Fibroblast of skin of abdomen (primary cell): ENCODE data around the gene IL21. TPM values are rescaled to one million over a fixed set of nuclear protein-coding genes. Genes with fewer than 3 reads are reported as not detected.
"Not testable (repeated sequence)": the region's sequence is repeated elsewhere in the genome, so short reads cannot be mapped to it uniquely, and the experiment has no call there.

Source experiments
- DNase-seq: peaks from one replicate; pipeline ENCODE4 v3.0.0-alpha.2; 2013
- polyA plus RNA-seq, 2 experiments: library from polyadenylated mRNA; unstranded; fragments of 120-200 nt; gene quantifications; one replicate each; pipeline ENCODE4 v1.2.1, GENCODE V29; 2013; ENCODE audit not compliant: insufficient read length in 2 of 2

IL21 gene
- not detected for polyA plus RNA-seq (2013, experiment 1 of 2; ENCODE audit: insufficient read length)
- polyA plus RNA-seq (2013, experiment 2 of 2; ENCODE audit: insufficient read length): not detected

DNA sequence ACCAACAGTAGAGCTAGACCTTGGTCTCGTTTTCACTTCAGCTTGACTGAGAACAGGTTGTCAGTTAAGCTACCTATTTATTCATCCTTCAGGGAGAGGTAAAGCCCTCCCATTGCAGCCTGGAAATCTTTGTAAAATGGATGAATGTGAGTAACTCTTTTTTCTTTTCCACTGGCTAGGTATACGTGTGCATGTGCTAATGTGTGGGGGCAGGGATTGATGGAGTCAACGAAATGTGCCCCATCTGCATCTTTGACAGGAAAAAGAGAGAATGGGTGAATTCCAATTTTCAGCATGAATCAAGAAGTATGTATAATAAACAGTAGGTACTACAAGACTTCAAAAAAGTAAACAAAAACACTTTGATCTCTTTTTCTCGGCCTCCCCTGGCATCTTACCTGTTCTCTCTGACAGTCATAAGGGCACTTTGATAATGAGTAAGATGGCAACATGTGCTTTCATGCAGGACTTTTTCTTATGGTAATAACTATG, at the start of gene IL21:
Gene IL21, minus strand, starts transcription at position 51 of the 492 bp plus-strand sequence. CDS start 55 bp downstream, outside the sequence.
- DNase-seq: no peak

DNA sequence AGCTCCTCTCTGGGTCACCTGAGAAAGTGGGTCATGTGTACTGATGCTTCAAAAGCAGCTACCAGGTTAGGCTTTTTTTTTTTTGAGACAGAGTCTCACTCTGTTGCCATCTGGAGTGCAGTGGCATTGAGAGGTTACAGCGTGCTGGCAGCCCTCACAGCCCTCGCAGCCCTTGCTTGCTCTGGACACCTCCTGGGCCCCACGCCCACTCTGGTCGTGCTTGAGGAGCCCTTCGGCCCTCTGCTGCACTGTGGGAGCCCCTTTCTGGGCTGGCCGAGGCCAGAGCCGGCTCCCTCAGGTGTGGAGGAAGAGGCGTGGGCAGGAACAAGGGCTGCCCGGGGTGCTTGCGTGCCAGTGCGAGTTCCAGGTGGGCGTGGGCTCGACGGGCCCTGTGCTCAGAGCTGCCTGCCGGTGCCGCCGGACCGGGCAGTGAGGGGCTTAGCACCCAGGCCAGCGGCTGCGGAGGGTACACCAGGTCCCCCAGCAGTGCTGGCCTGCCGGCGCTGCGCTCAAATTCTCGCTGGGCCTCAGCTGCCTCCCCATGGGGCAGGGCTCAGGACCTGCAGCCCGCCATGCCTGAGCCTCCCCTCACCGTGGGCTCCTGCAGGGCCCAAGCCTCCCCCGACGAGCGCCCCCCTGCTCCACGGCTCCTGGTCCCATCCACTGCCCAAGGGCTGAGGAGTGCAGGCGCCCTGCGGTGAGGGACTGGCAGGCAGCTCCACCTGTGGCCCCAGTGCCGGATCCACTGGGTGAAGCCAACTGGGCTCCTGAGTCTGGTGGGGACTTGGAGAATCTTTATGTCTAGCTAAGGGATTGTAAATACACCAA, 49.3 kb upstream of the IL21 start:
- no peak for DNase-seq

DNA sequence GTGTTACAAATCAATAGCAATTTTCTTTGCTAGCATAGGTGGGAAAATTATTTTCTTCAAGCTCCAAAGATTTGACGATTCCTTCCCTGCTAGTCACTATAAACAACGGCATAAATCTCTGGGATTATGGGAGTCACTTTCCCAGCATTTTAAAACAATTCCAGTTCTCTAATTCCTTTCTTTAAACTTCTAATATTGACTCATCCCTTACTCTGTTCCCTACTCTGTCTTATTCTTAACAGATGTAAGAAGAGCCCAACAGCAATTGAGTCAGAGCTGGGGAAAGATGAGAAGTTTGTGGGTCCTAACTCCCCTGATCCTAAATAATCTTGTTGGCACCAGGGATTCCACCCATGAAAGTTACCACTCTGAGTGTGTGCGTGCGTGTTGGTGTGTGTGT, 47.4 kb upstream of the IL21 start:
- DNase-seq: peak; percentile 91

DNA sequence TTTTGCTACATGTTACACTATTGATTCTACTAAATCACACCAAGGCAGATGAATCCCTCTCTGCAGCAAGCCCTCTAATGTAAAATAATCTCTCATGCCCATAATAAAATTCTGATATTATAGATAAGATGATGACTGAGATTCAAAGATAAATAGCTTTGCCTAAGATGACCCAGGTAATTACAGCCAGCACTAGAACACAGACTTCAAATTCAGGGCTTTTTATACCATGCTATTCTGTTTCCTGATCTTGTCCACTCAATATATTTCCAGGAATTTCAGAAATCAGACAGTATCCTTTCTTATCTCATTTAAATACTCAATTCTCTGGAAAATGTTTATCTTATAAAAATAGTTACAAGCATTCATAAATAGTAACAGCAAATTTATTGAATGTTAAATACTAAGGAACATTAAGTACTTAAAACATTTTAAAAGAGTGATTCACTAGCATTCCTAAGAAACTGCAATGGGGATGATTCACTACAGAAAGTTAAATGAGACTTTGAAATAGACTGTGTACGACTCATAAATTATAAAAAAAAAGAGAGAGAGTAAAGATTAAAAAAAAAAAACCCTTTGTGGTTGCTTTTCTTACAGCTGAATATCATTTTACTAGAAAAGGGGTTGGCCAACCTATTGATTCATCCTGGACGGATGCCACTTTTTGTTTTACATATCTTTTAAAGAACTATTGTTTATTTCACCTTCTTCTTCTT, 45.8 kb upstream of the IL21 start:
- DNase-seq: peak; percentile 97

DNA sequence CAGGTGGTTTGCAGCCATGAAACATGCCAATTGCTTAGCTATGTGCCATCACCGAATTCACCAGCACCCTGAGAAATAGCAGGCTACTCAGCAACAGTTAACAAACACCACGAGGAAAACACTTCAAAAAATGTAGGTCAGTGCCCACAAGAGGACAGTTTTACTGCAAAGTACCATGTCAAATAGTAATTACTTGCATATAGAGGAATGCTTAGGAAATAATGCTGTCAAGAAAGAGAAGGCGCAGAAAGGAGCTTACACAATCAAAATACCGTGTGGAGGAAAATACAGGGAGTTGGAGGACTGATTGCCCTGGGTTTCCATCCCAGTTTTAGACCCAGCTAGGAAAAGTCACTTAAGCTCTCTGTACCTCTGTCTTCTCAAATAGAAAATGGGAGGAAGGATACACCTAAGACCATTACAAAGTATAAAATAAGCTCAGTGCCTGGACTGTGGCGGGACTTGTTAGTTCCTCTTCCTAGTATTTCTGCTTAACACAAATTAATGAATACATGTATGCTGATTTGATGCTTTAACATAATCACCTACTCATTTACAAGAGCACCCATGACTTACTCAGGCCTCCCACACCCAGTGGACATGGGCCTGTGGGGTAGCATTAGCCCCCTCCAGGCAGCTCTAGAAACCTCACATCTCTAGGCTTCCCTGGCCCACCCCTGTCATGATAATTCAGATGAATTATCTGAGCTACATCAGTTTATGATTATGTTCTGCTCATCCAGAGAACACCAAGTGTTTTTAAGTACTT, 44.5 kb upstream of the IL21 start:
- peak; percentile 71 for DNase-seq

DNA sequence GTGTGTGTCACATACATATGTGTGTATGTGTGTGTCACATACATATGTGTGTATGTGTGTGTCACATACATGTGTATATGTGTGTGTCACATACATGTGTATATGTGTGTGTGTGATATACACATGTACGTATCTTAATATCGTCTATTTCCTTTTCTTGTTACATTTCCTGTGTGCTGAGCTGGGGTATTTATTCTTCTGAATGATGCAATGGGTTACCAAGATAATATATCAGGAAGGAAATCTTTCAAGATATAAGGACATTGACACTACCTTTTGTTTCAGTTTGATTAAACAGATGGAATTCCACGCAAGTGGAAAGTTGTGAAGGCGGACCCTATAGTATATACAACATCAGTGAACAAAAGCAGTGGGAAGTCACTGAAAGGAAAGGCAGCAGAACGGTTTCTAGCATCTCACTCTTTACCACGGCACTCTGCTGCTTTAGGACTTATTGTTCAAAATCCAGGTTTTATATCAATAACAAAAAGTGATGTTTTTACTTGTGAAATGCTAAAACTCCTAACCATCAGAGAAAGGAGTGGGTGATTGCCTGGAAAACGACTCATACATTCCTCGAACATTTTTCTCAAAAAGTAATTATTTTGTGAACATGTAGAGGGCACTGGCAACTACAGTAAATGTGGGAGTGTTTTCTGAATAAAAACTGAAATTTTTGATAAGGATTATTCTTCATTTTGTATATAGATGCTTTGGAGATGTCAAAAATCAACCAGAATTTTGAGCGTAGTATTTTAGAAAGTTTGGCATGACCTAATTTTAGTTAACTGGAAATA, 43.1 kb upstream of the IL21 start:
- peak; percentile 57 for DNase-seq

DNA sequence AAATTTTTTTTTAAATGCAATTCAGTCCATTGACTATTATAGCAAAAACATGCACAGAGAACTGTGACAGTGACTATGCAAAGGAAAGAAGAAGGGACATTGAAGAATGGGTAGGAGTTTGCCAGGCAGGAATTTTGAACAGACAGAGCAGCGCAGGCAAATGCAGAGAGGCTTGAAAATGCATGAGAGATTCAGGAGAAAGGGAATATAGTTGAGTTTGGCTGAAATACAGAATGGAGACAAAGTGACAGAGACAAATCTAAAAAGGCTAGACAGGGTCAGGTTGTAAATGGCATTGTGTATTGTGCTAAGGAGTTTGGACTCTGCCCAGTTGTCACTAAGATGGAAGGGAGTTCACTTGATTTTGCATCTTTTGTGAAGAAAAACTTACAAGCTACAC, 42.4 kb upstream of the IL21 start:
- DNase-seq: no peak

DNA sequence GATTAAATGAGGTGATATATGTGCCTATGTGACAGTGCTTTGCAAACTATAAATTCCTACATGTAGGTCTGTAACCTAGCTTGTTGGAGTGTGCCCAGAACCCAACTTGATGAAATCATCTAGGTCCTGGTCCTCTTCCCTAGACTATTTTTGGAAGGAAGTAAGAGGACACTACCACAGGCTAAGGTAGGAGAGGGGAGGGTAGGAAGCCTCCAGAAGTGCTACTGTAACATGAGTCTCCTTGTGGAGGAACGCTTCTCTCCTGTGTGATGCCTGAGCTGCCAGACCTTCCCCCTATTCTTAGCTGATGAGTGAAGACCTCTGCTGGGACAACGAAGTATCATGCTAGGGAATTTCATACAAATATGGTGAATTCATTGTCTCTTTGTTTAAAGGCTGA, 41.8 kb upstream of the IL21 start:
- DNase-seq: no peak

DNA sequence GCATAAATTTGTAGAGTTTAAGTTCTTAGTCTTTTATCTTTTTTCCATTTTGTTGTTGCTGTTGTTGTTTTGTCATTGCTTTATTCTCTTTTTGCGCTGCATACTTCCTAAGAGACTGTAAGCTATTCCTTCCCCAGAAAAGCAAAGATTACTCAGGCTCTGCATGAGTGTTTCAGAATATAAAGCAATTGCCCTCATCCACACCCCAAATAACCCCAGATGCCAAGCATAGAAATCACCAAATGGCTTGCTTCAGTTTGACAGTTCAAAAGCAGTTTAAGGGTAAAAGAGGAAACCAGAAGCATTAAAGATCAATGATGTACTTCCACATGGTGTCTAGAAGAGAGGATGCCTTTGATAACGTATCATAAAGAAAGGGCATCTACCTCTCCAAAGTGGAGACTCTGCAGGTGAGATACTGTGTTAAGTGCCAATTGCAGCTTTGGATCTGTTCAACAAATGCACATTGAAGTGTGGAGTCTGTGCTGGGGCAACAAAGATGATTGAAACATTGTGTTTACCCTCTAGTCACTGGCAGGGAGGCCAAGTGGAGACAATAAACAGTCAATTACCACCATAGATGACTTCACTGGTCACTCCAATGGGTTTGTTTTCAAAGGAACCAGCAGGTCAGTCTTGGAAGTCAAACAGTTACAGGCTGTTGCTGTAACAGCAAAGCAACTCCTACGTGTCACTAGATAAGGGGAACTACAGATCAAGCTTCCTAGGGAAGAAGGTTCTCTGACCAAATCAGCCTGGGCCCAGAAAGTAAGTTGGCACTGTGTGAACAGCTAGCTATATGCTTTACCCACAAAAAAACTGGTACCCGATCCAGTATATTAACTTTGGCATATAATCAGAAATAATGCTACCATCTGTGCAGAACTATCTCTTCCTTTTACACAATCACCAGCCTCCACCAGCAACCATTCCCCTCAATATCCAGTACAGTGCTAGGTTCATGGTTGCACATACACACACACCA, 40.6 kb upstream of the IL21 start:
- DNase-seq: no peak

DNA sequence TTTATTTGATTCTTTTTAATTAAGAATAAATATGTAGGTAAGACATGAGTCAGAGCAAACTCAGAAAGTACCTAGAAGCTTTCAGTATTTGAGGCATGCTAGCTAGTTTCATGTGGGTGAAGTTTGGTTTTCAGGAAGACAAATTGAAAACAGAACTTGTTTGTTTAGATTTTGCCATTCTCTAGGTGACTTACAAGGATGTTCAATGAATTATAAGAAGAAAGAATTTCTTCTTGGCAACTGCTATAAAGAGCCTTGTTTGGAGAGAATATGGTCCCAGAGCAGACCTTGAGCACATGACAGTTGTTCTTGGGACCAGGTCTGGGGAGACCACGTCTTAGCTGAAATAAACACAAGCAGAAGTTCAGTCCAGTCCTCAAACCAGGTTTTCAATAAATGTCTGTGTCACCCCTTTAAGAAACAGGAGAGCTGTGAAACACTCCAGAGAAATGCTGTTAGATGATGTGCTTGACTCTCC, 38.0 kb upstream of the IL21 start:
- DNase-seq: no peak

DNA sequence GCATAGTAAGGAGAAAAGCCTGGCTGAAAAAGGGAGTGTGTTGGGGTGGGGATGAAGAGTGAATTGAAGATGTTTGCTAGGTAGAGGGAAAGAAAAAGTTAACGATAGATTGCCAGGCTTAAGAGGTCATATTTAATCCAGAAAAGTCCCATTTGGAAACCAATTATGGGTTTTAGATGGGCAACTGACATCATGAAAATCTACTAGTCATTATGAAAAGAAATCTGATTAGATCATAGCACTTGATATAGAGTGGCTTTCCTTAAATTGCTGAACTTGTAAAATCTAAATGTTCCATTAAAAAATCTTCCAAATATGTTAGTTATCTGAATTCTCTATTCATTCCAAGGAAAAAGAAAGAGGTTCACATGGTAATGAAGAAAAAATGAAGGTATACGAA, 37.5 kb upstream of the IL21 start:
- no peak for DNase-seq

DNA sequence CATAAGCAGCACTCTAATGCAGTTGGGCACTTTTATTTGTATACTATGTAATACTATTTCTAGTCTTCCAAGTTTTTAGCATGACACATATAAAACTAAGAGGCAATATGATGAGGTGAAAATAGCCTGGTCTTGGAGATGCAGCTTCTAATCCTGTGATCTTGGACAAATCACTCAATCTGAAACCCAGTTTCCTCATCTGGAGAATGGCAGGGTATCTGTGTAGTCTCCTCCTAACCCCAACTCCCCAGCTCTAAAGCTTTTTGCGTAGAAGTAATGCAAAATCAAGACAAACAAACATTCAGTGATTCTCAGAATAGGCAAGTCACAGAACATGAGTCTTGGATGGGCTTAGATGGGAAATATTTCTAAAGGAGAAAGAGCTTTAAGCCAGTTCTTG, 36.7 kb upstream of the IL21 start:
- DNase-seq: no peak

DNA sequence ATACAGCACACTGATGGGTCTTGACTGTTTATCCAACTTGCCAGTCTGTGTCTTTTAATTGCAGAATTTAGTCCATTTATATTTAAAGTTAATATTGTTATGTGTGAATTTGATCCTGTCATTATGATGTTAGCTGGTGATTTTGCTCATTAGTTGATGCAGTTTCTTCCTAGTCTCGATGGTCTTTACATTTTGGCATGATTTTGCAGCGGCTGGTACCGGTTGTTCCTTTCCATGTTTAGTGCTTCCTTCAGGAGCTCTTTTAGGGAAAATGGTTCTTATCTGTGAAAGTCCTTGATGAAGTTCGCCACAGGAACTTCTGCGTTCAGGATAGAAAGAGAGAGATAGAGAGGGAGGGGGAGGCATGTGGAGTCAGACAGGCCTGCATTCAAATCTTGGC, 35.7 kb upstream of the IL21 start:
- DNase-seq: not testable (repeated sequence)

DNA sequence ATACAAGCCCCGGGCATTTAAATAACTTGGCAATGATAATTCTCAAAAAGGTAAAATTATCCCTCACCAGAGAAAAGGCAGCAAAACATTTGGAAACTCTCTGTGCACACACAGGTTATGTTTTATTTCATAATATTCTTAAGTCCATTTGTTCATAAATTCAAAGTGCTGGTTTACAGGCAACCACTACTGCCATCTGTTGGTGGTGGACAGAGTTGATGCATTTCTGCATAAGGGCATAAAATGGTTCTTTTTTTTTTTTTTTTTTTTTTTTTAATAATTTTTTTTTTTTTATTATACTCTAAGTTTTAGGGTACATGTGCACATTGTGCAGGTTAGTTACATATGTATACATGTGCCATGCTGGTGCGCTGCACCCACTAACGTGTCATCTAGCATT, 31.5 kb upstream of the IL21 start:
- DNase-seq: peak; percentile 63

DNA sequence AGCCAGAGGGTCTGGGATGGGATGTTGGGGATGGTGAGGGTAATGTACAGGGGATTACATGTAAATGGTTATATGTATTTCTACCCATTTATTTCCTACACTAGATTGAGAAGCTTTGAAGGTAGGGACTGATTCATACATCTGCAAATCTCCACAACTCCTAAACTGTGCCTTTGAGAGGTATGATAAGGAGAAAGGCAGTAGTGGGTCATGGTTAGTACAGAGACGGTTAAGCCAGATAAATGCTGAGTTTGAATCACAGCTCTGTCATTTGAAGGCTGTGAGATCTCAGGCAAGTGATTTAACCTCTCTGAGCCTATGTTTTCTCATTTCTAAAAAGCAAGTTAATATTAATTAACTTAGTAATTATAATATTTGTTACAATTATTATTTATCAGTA, 29.3 kb upstream of the IL21 start:
- DNase-seq: no peak

DNA sequence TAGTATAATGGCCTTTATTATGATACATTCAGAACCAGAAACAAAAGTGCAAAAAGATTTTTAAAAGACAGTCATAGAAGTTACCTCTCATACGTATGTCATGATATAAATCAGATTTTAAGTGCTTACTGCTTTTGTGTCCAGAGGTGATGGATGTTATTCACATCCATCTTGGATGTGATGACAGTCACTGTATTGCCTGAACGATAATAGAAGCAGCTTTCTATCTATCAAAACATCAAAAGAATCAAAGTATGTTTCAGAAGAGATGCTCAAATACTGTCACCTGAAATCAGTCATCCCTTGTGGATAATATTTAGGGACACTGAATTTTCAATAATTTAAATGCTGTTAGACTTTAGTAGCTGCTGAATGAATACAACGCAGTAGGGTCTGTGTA, 26.8 kb upstream of the IL21 start:
- no peak for DNase-seq

DNA sequence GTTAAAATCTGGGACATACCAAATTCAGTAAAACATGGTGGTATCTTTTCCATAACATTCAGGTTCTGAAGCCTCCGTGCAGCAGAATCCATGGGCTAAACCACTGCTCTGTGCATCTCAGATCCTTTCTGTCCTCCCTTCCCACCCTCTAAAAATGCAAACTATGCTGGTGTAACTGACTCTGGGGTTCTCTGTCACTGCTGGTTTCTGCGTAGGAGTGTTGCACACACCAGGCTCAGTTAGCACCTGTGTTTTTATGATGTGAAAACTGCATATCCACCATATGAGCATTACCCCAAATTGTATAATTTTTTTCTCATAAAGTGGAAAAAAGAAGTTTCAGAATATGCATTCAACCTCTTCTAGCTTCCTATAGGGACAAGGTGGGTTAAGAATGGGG, 22.4 kb upstream of the IL21 start:
- no peak for DNase-seq

DNA sequence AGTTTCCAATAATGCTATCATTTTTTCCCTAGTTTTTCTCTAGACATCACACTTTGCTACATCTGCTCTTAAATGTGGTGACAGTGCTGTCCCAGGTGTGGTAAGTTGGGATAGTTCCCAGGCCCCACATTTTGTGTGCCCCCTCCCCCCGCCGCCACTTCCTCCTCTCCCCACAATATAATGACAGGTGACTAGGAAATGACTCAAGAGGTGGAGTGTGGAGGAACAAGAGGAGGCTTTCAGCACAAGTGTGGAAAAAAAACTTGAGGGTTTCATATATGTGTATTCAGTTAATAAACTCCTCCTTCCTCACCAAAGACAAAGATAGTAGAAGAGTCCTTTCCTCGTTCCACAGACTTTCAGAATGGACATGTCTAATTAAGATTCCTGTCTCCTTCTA, 18.3 kb upstream of the IL21 start:
- DNase-seq: no peak

DNA sequence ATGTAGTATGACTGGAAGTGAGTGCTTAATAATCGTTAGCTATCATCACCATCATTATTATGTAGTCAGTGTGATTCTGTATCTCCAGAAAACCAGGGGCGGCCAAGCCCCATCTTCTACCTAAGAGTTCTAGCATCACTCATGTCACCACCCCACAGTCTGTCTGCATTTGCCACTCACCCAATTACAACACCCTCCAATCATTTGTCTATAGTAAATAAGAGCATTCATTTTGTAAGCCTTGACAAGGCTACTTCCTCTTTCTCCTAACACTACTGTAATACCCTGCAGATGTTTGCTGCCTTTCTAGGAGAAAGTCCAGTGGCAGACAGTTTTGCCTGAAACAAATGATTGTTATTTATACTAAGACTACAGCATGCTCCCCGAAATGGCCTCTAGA, 15.8 kb upstream of the IL21 start:
- DNase-seq: no peak

DNA sequence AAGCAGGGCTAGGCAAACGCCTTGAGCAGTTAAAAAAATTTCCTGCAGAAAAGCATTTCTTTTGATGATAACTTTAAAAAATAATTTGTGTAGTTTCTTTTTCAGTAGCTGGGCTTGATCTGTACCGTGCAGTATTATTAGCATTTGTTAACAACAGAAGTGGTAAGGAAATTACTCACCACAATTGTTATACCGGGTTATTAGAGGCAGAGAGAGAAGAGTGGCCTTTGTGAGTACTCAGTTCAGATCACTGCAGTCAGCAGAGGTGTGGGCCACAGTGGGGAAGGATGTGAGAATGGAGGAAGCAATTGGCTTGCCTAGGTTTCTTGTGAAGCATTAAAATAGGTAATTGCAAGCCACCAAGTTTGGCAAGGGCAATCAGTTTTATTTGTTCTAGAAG, 14.3 kb upstream of the IL21 start:
- no peak for DNase-seq

DNA sequence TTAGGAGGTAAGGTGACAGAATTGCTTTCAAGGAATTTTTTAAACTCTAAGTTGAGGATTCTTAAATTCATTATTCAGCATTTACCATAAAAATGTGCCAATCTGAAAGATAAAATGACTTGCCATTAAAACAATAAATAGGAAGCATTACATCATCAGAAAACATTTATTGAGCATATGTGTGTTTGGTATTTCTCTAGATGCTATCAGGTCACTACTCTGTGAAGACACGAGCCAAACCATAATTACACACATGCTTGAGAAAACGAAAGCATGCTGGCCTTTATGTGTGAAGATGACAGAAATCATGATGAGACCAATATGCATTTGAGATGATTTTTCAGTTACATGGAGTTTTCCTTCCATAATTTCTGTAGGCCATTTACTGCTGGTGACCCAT, 12.3 kb upstream of the IL21 start:
- peak; percentile 32 for DNase-seq
